Activated T-helper 17 cell treated with anti-CD3 and anti-CD28 coated beads, Interleukin-2, amount 50 U/mL, for 72 hours (primary cell): Measurements from ENCODE around the gene NOD1. TPM values are rescaled to one million over a fixed set of nuclear protein-coding genes. Genes with fewer than 3 reads are reported as not detected.
"Not testable (repeated sequence)": the region's sequence is repeated elsewhere in the genome, so short reads cannot be mapped to it uniquely, and the experiment has no call there.

Experiments used
- ATAC-seq: fragments of 150-1000 bp; cut with Tn5 transposase; replicated peaks from 2 replicates; pipeline ENCODE4 v1.10.0; 2021; ENCODE audit warnings: mild to moderate bottlenecking, moderate library complexity
- H3K27ac Mint-ChIP-seq: one replicate; pipeline ENCODE4 v1.8.0; 2022; ENCODE audit warnings: mixed read lengths
- H3K27me3 Mint-ChIP-seq: one replicate; pipeline ENCODE4 v1.8.0; 2022; ENCODE audit warnings: mixed read lengths
- H3K36me3 Mint-ChIP-seq: one replicate; pipeline ENCODE4 v1.8.0; 2022; ENCODE audit warnings: low read depth, mild to moderate bottlenecking, mixed read lengths
- H3K4me1 Mint-ChIP-seq: one replicate; pipeline ENCODE4 v1.8.0; 2022; ENCODE audit warnings: mixed read lengths
- H3K4me3 Mint-ChIP-seq: one replicate; pipeline ENCODE4 v1.8.0; 2022; ENCODE audit warnings: mild to moderate bottlenecking, mixed read lengths
- H3K9me3 Mint-ChIP-seq: one replicate; pipeline ENCODE4 v1.8.0; 2022; ENCODE audit warnings: mixed read lengths
- total RNA-seq, 2 donors: library from RNA; stranded (reverse); gene quantifications; one replicate each; pipeline ENCODE4 v1.2.3, GENCODE V29; 2022

NOD1 gene
- total RNA-seq, 2 donors from 2014 or later: 11.4 to 14.5 TPM

DNA sequence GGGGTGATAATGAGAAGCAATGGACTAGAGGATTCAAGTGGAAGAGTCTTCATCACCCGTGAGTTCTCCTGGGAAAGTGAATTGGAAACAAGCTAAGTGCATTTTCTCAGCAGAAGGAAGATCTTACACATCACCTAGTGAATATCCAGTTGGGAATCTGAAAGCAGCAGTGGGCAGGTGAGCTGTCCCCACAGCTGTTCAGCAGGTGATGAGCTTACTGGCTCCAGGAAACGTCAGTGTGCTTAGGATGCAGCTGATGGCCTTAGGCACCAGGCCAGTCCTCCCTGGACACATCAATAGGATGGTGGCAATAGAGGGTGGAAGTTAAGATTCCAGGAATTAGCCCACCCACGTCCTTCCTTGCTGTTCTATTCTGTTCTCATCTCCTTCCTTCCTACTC is 66.7 kb downstream of the NOD1 start:
- no peak overlapping the region for H3K4me3 Mint-ChIP-seq
- no peaks in the 10 kb centered on the region for H3K27me3 Mint-ChIP-seq
- no peak for ATAC-seq
- H3K27ac Mint-ChIP-seq: no peak overlapping the region
- no peaks in the 10 kb centered on the region for H3K4me1 Mint-ChIP-seq
- H3K9me3 Mint-ChIP-seq: no peaks in the 10 kb centered on the region
- no peaks in the 10 kb centered on the region for H3K36me3 Mint-ChIP-seq

DNA sequence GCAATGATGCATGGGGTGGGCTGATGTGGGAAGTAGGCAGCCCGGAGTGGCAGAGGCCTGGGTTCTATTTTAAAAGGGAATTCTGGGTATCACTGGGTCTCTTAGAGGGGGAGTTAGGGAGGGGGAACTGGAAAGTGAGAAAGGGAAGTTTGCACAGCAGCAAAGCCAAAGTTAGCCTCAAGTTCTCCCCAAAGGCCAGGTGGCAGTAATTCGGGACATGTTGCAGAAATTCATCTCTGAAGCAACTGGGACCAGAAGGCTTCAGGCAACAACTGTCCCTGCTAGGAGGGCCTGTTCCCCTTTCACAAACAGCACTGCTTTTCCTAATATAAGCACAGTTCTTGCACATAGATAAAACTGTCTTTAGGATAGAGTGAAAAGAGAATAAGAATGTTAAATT is 67.4 kb downstream of the NOD1 start:
- no peaks in the 10 kb centered on the region for H3K4me1 Mint-ChIP-seq
- ATAC-seq: no peak
- H3K9me3 Mint-ChIP-seq: no peaks in the 10 kb centered on the region
- no peak overlapping the region for H3K4me3 Mint-ChIP-seq
- H3K27me3 Mint-ChIP-seq: no peaks in the 10 kb centered on the region
- no peak overlapping the region for H3K27ac Mint-ChIP-seq
- H3K36me3 Mint-ChIP-seq: no peaks in the 10 kb centered on the region

DNA sequence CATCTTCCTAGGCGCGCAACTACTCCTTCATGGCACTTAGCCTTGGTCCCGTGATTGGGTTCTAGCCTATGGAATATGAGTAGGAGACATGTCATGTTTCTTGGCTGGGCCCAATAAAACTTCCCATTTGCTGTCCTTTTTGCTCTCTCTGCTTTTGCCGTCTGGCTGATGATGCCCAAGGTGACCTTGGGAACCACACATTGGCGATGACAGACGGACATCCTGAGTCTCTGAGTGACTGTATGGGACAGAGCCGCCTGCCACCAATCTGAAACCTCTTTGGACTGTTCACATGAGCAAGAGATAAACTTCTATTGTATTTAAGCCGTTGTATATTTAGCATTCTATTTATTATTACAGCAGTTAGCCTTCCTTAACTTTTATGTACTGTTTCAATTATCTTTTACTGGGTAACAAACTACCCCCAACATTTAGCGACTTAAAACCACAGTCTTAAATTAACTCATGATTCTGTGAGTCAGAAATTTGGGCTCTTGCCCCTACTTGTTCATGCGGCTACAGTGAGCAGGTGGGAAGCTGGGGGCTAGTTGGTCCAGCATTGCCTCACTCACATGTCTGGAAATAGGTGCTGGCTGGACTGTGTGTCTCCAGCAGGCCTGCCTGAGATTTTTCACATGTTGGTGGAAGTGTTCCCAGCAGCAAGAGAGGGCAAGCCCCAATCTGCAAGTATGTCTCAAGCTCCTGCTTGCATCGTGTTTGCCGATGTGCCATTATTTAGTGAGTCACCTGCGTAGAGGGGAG is 71.7 kb downstream of the NOD1 start:
- no peak for ATAC-seq
- H3K4me1 Mint-ChIP-seq: no peaks in the 10 kb centered on the region
- no peak overlapping the region for H3K27ac Mint-ChIP-seq
- H3K4me3 Mint-ChIP-seq: no peak overlapping the region
- H3K9me3 Mint-ChIP-seq: no peaks in the 10 kb centered on the region
- no peaks in the 10 kb centered on the region for H3K27me3 Mint-ChIP-seq
- peaks cover 12% of the 10 kb centered on the region for H3K36me3 Mint-ChIP-seq

DNA sequence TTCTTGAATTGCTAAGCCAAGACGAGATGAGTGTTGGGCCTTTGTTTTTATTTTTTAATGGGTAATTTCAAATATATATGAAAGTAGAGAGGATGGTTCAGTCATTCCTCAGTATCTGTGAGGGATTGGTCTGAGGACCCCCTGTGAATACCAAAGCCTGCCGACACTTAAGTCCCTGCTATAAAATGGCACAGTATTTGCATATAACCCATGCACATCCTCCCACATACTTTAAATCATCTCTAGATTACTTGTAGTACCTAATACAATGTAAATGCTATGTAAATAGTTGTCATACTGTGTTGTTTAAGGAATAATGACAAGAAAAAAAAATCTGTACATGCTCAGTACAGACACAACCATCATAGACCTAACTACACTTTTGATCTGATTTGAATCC is 73.4 kb downstream of the NOD1 start:
- Mint-ChIP-seq H3K9me3 (no peaks in the 10 kb centered on the region), H3K27ac (no peak overlapping the region), H3K4me1 (no peaks in the 10 kb centered on the region), H3K27me3 (no peaks in the 10 kb centered on the region), H3K36me3 (peaks cover 12% of the 10 kb centered on the region), H3K4me3 (no peak overlapping the region)
- ATAC-seq: no peak

DNA sequence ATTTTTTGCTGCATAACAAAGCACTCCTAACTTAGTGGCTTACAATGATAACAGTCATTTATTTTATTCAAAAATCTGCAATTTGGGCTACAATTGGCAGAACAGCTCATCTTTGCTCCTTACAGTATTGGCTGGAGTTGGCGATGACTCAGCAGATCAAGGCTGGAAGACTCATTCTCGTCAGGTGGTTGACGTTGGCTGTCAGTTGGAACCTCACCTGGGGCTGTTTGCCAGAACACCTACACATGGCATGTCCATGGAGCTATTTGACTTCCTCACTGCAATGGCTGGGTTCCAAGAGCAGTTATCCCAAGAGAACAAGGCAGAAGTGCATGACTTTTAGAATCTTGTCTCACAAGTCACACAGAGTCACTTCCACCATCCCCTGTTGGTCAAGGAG is 75.1 kb downstream of the NOD1 start:
- Mint-ChIP-seq H3K4me1 (no peaks in the 10 kb centered on the region), H3K4me3 (no peak overlapping the region), H3K36me3 (peaks cover 12% of the 10 kb centered on the region), H3K27ac (no peak overlapping the region), H3K9me3 (no peaks in the 10 kb centered on the region), H3K27me3 (no peaks in the 10 kb centered on the region)
- no peak for ATAC-seq

DNA sequence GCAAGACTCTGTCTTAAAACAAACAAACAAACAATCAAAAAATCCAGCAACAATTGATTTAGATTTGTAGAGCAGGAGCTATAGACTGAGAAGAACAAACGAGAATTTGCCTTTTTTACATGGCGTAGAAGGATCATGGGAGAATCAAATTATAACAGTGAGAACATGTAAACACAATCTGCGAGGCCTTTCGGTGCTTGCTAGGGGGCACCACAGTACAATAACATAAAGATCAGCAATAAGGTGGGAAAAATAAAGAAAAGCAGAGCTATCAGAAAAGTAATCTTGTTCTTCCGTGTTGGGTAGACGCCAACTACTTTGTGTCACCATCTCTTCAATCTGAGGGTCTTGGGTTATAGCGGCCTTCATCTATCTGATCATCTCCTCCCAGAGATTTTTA is 82.2 kb downstream of the NOD1 start:
- Mint-ChIP-seq H3K4me3 (no peak overlapping the region), H3K4me1 (no peaks in the 10 kb centered on the region), H3K27me3 (no peaks in the 10 kb centered on the region), H3K36me3 (no peaks in the 10 kb centered on the region), H3K9me3 (no peaks in the 10 kb centered on the region), H3K27ac (no peak overlapping the region)
- ATAC-seq: no peak

DNA sequence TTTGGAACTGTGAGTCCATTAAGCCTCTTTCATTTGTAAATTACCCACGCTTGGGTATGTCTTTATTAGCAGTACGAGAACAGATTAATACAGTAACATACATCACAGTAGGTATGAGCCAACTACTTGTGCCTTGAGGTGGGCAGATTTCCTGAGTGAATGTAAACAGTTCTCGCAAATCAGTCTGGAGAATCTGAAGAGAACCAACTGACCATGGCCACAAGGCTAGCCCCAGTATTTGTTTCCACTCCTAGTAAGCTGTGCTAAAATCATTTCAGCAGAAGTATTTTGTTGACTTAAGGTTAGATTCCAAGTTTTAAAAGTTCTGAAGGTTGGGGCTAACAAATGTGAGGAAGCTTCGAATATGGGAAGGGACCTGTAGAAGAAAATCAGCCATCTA is 82.9 kb downstream of the NOD1 start:
- no peak for ATAC-seq
- H3K27ac Mint-ChIP-seq: no peak overlapping the region
- no peaks in the 10 kb centered on the region for H3K36me3 Mint-ChIP-seq
- H3K4me3 Mint-ChIP-seq: no peak overlapping the region
- no peaks in the 10 kb centered on the region for H3K4me1 Mint-ChIP-seq
- no peaks in the 10 kb centered on the region for H3K27me3 Mint-ChIP-seq
- no peaks in the 10 kb centered on the region for H3K9me3 Mint-ChIP-seq

DNA sequence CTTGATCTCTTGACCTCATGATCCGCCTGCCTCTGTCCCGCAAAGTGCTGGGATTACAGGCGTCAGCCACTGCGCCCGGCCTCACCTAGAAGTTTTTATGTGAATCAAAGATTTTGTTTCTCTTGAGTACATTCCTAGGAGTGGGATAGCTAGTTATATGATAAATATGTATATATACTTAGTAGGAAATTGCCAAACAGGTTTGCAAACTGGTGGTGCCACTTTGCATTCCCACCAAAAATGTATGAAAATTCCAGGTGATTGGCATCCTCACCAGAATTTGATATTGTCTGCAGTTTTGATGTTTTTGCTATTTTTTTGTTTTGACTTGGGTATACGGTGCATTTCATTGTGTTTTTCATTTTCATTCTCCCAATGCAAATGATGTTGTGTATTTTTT is 86.8 kb downstream of the NOD1 start:
- no peaks in the 10 kb centered on the region for H3K4me1 Mint-ChIP-seq
- H3K36me3 Mint-ChIP-seq: no peaks in the 10 kb centered on the region
- H3K9me3 Mint-ChIP-seq: no peaks in the 10 kb centered on the region
- H3K27me3 Mint-ChIP-seq: no peaks in the 10 kb centered on the region
- ATAC-seq: no peak
- no peak overlapping the region for H3K27ac Mint-ChIP-seq
- no peak overlapping the region for H3K4me3 Mint-ChIP-seq

DNA sequence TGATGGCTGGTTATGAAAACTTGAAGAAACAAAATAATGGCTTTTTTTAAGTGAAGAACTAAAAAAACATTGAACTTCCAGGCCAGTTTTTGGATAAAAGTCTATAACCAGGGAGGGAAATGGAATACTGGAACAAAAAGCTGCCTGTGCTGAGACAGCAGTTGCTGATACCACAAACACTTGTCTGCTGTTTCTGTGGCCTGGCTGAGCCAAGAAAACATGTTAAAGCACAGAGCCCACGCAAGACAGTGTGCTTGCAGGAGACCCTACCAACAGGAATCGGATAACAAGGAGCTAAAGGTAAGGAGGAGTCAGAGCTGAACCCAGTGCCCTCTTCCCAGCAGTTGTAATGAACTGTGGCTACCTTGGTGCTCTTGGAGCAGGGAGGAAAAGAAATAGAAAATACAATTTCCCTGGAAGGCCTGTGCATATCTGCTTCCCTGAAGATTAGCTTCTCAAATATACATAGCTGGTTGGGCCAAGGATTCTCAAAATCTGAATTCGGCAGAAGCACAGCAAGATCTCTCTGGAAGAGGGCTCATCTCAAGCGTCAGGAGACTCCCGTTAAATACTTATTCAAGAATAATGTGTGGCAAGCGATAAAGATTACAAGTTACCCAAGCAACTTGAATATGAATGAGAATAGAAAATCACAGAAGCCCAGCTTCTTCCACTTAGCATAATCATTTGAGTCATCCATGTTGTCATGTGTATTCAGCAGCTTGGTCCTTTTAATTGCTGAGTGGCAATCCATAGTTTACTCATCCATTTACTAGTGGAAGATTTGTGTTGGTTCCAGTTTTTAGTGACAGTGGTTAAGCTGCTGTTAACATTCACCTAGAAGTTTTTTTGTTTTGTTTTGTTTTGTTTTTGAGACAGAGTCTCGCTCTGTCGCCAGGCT is 87.6 kb downstream of the NOD1 start:
- peak; percentile 57 for ATAC-seq
- Mint-ChIP-seq H3K4me3 (no peak overlapping the region), H3K27ac (no peak overlapping the region), H3K4me1 (no peaks in the 10 kb centered on the region), H3K36me3 (no peaks in the 10 kb centered on the region), H3K9me3 (no peaks in the 10 kb centered on the region), H3K27me3 (no peaks in the 10 kb centered on the region)

DNA sequence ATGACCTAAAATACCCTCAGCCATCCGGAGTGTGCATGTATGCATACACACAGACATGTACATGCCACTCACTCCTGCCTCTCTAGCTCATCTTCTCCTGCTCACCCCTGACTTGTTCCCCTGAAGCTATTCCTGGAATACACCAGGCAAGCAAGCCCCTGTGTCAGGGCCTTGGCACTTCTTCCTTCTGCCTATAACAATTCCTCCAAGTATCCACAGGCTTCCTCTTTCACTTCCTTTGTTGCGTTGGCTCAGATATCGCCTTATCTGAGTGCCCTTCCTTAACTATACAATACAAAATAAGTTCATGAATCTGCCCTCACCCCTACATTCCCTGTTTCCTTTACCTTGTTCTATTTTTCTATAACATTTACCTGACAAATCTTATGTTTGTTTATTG is 88.8 kb downstream of the NOD1 start:
- H3K4me3 Mint-ChIP-seq: no peak overlapping the region
- H3K4me1 Mint-ChIP-seq: no peaks in the 10 kb centered on the region
- H3K9me3 Mint-ChIP-seq: no peaks in the 10 kb centered on the region
- no peaks in the 10 kb centered on the region for H3K27me3 Mint-ChIP-seq
- H3K36me3 Mint-ChIP-seq: no peaks in the 10 kb centered on the region
- no peak for ATAC-seq
- H3K27ac Mint-ChIP-seq: no peak overlapping the region

DNA sequence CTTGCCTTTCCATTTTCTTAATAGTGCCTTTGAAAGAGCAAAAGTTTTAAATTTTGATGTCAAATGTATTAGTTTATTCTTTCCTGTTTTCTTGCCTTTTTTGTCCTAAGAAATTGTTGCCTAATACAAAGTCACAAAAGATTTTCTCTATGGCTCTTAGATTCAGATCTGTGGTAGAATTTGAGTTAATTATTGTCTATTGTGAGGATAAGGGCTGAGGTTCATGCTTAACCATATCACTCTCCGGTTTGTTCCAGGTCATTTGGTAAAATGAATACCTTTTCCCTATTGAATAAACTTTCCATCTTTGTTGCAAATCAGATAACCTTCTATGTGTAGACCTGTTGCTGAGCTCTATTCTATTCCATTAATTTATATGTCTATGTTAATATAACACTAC is 96.0 kb downstream of the NOD1 start:
- Mint-ChIP-seq H3K9me3 (no peaks in the 10 kb centered on the region), H3K4me1 (no peaks in the 10 kb centered on the region), H3K36me3 (no peaks in the 10 kb centered on the region), H3K27me3 (no peaks in the 10 kb centered on the region), H3K27ac (no peak overlapping the region), H3K4me3 (no peak overlapping the region)
- no peak for ATAC-seq

DNA sequence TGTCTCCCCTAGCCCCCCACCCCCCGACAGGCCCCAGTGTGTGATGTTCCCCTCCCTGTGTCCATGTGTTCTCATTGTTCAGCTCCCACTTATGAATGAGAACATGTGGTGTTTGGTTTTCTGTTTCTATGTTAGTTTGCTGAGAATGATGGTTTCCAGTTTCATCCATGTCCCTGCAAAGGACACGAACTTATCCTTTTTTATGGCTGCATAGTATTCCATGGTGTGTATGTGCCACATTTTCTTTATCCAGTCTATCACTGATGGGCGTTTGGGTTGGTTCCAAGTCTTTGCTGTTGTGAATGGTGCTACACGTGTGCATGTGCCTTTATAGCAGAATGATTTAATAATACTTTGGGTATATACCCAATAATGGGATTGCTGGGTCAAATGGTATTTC is 97.8 kb downstream of the NOD1 start:
- not testable (repeated sequence) for H3K36me3 Mint-ChIP-seq, H3K27ac Mint-ChIP-seq, H3K4me1 Mint-ChIP-seq, H3K4me3 Mint-ChIP-seq, ATAC-seq, H3K27me3 Mint-ChIP-seq, H3K9me3 Mint-ChIP-seq

DNA sequence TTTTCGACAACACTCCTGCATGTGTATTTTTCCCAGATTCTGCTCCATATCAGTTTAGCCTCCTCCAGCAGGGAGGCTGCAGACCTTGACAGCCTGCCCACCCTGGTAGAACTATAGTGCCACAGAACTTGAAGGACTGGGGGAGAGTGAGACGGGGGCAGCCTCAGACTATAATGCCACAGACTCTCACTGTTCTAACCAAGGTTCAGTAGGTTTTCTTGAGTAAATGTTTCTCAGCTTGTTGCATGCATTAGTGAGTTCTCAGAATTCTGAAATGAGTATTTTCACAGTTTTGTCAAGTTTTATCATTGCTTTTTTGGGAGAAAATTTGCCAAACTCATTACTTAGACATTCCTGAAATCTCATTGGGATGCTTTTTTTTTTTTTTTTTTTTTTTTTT is 98.3 kb downstream of the NOD1 start:
- Mint-ChIP-seq H3K27ac (no peak overlapping the region), H3K36me3 (no peaks in the 10 kb centered on the region), H3K4me3 (no peak overlapping the region), H3K4me1 (no peaks in the 10 kb centered on the region), H3K9me3 (no peaks in the 10 kb centered on the region), H3K27me3 (no peaks in the 10 kb centered on the region)
- ATAC-seq: no peak

DNA sequence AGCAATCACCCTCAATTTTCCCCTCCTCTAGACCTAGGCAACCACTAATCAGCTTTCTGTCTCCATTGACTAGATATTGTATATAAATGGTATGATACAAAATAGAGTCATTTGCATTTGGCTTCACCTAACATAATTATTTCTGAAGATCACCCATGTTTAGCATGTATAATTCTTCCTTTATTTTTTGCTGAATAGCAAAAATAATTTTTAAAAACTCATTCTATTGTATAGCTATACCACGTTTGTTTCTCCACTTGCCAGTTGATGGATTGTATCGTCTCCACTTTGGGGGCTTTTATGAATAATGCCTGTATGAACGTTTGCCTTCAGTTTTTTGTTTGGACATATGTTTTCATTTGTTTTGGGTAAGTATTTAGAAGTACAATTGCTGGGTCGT is 98.8 kb downstream of the NOD1 start:
- Mint-ChIP-seq H3K9me3 (no peaks in the 10 kb centered on the region), H3K36me3 (no peaks in the 10 kb centered on the region), H3K4me1 (no peaks in the 10 kb centered on the region), H3K4me3 (no peak overlapping the region), H3K27me3 (no peaks in the 10 kb centered on the region), H3K27ac (no peak overlapping the region)
- no peak for ATAC-seq

DNA sequence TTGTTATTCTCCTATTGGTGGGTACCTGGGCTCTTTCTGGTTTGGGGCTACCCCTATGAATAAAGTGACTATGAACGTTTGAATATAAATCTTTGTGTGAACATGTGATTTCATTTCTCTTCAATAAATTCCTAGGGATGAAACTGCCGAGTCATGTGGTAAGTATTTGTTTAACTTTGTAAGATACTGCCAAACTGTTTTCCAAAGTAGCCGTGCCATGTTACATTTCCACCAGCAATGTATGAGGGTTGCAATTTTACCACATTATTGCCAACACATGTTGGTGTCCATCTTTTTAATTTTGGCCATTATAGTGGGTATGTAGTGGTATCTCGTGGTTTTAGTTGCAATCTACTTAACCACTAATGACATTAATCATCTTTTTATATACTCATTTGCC is 99.5 kb downstream of the NOD1 start:
- no peaks in the 10 kb centered on the region for H3K9me3 Mint-ChIP-seq
- no peak overlapping the region for H3K27ac Mint-ChIP-seq
- H3K27me3 Mint-ChIP-seq: no peaks in the 10 kb centered on the region
- no peak for ATAC-seq
- no peak overlapping the region for H3K4me3 Mint-ChIP-seq
- no peaks in the 10 kb centered on the region for H3K4me1 Mint-ChIP-seq
- no peaks in the 10 kb centered on the region for H3K36me3 Mint-ChIP-seq
